ENCODE data around the gene SAMD1. TPM values are rescaled to one million over a fixed set of nuclear protein-coding genes. Genes with fewer than 3 reads are reported as not detected.

Gene SAMD1
- polyA plus RNA-seq, 1 experiment, result 9.2 TPM

- DNase-seq (ENCODE audit: low read depth), result no peak
- CTCF ChIA-PET, result interaction anchor here (0.7 kb wide), 1 partner anchor 63 kb away, joined by 3 read pairs; the partner anchor contains the start of gene IL27RA
- POLR2A ChIA-PET, result no interaction called here
- no peak overlapping the region for H3K4me3 ChIP-seq (ENCODE audit: low read depth, low read length)
- no peaks in the 10 kb centered on the region for H3K27me3 ChIP-seq (ENCODE audit: control insufficient read depth, insufficient read depth, low read length)
- no peak for TF ChIP-seq CTCF (IDR thresholded peaks at IDR 0.05; ENCODE audit: insufficient read depth, low read depth, low read length)
- H3K36me3 ChIP-seq (ENCODE audit: control insufficient read depth, insufficient read depth, low read length), result peaks cover 14% of the 10 kb centered on the region
Observed at GRCh38 chr19:14094854-14095253, 4.3 kb upstream of the SAMD1 start.

- POLR2A ChIA-PET, result no interaction called here
- TF ChIP-seq CTCF (IDR thresholded peaks at IDR 0.05; ENCODE audit: insufficient read depth, low read depth, low read length), result no peak
- CTCF ChIA-PET, result no interaction called here
Observed at GRCh38 chr19:14093117-14093823, 2.7 kb upstream of the SAMD1 start.

GRCh38 chr19:14091813-14092462 lies 1.4 kb upstream of the SAMD1 start:
- ChIA-PET CTCF (interaction anchor here (0.6 to 1.3 kb wide), 5 partner anchors 17 to 49 kb away, joined by 3 to 5 read pairs (median 3); no protein-coding TSS in a partner anchor), POLR2A (no interaction called here)
- H3K27me3 ChIP-seq (ENCODE audit: control insufficient read depth, insufficient read depth, low read length), result no peaks in the 10 kb centered on the region
- TF ChIP-seq CTCF (IDR thresholded peaks at IDR 0.05; ENCODE audit: insufficient read depth, low read depth, low read length), result peak; percentile 17; the same call in 1 of the 2 replicates
- peaks cover 8% of the 10 kb centered on the region for H3K36me3 ChIP-seq (ENCODE audit: control insufficient read depth, insufficient read depth, low read length)
- no peak for DNase-seq (ENCODE audit: low read depth)
- peak overlapping the region; percentile 78 for H3K4me3 ChIP-seq (ENCODE audit: low read depth, low read length)

More at GRCh38 chr19:14093117-14093823, 2.7 kb upstream of the SAMD1 start:
- no peak overlapping the region for H3K4me3 ChIP-seq (ENCODE audit: low read depth, low read length)
- H3K27me3 ChIP-seq (ENCODE audit: control insufficient read depth, insufficient read depth, low read length), result no peaks in the 10 kb centered on the region
- peaks cover 14% of the 10 kb centered on the region for H3K36me3 ChIP-seq (ENCODE audit: control insufficient read depth, insufficient read depth, low read length)
- DNase-seq (ENCODE audit: low read depth), result no peak

GRCh38 chr19:14091081-14091812 lies 696 bp upstream of the SAMD1 start:
- no peaks in the 10 kb centered on the region for H3K27me3 ChIP-seq (ENCODE audit: control insufficient read depth, insufficient read depth, low read length)
- peak overlapping the region; percentile 78 for H3K4me3 ChIP-seq (ENCODE audit: low read depth, low read length)
- CTCF ChIA-PET, result interaction anchor here (0.6 to 1.3 kb wide), 3 partner anchors 16 to 50 kb away, joined by 3 to 5 read pairs (median 3); no protein-coding TSS in a partner anchor
- POLR2A ChIA-PET, result no interaction called here
- H3K36me3 ChIP-seq (ENCODE audit: control insufficient read depth, insufficient read depth, low read length), result peaks cover 2% of the 10 kb centered on the region
- TF ChIP-seq CTCF (IDR thresholded peaks at IDR 0.05; ENCODE audit: insufficient read depth, low read depth, low read length), result peak; percentile 34
- no peak for DNase-seq (ENCODE audit: low read depth)
